ENCODE results near the gene ZNF710.

DNA sequence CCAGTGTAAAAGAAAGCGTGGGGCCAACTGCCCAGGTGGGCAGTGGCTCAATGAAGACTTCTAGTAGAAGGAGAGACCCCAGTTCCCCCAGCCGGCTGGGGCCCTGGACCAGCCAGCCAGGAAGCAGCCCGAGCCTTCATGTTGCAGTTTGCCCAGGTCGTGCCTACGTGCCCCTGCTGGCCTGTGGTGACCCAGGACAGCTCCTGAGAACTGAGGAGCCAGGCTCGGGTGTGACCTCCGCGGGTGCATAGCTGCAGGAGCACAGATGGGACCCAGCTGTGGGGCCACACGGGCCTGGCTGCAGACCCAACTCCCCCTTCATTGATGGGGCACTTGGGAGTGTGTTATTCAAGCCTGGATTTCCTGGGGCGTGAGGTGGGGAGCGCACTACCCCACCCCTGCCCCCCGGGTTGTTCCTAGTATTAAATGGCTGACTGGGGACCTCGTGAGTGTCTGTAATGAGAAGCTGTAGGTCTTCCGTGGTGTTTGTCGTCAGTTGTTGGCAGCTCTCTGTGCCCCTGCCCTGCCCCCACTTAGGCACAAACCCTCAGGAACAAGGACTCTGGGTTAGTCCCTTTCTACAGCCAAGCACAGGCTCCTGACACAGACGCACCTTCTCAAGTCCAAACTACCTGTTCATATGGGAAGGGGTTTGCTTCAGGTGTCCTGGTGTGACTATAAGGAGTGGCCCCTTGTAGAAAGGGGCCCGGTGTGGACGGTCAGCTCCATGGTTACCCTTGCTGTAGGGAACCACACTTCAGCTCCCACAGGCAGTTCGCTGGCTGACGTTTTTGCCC lies 62.0 kb downstream of the ZNF710 start:
- TF ChIP-seq CTCF (IDR thresholded peaks at IDR 0.05): no peak
- TF ChIP-seq POLR2A (IDR thresholded peaks at IDR 0.05): no peak
- no peak for TF ChIP-seq POLR2AphosphoS5 (IDR thresholded peaks at IDR 0.05)
